GM12878 (cell line): ENCODE measurements around the gene RIPK3. TPM values are rescaled to one million over a fixed set of nuclear protein-coding genes. Genes with fewer than 3 reads are reported as not detected.

ENCODE experiments used
- ATAC-seq: fragments of 200-7000 bp; cut with Tn5 transposase; 3 replicates; pipeline ENCODE4 v1.9.1; 2020; ENCODE audit warnings: mild to moderate bottlenecking, moderate library complexity
- BruUV-seq: library from RNA; stranded (reverse); fragments of 400-500 nt; replicated peaks from 2 replicates; lab custom pipeline; 2021; lab: Mats Ljungman, UMichigan
- CTCF ChIA-PET: fragments of 300-600 bp; sonication (Branson Sonifier 250); formaldehyde crosslinking; extraction: SDS; loops from one replicate; lab custom pipeline; 2021; ENCODE audit warnings: inconsistent platforms; lab: Yijun Ruan, JAX
- POLR2A ChIA-PET: fragments of 350-600 bp; formaldehyde crosslinking; extraction: SDS; loops from one replicate; lab custom pipeline; 2021; ENCODE audit warnings: inconsistent platforms; lab: Charles Lee
- RAD21 ChIA-PET: fragments of 300-600 bp; sonication (Branson Sonifier 250); formaldehyde crosslinking; loops from one replicate; lab custom pipeline; 2023; ENCODE audit warnings: antibody characterized with exemption; ENCODE audit not compliant: unreplicated experiment; lab: Charles Lee
- SMC1A ChIA-PET: fragments of 300-600 bp; sonication (Branson Sonifier 250); formaldehyde crosslinking; loops from one replicate; lab custom pipeline; 2023; ENCODE audit not compliant: unreplicated experiment, uncharacterized antibody; lab: Charles Lee
- DNase-seq: peaks from one replicate; pipeline ENCODE4 v3.0.0-alpha.2; 2011; ENCODE audit warnings: low read depth, low spot score
- FAIRE-seq: peaks from 3 replicates; lab custom pipeline; 2011; peaks lifted over from hg19 to GRCh38; lab: Jason Lieb, UNC
- H2AFZ ChIP-seq: 2 replicates; pipeline ENCODE4 v1.6.0; 2011; ENCODE audit warnings: low read depth, low read length, control low read depth; ENCODE audit not compliant: control insufficient read depth
- H3K27ac ChIP-seq: 2 replicates; pipeline ENCODE4 v1.5.1; 2011; ENCODE audit warnings: control low read depth; ENCODE audit not compliant: control insufficient read depth, insufficient read depth
- H3K27me3 ChIP-seq, 2 experiments: replicated peaks in 1 of 2; 2 replicates each; pipeline versions ENCODE4 v1.6.0 to v1.6.1; 2011; ENCODE audit warnings: low read length in 1 of 2; ENCODE audit not compliant: control insufficient read depth in 2 of 2, insufficient read depth in 2 of 2
- H3K36me3 ChIP-seq, 2 experiments: 2 replicates each; pipeline ENCODE4 v1.5.1; 2011; ENCODE audit warnings: low read length in 1 of 2; ENCODE audit not compliant: control insufficient read depth in 2 of 2, insufficient read depth in 2 of 2
- H3K4me1 ChIP-seq: 2 replicates; pipeline ENCODE4 v1.6.1; 2011; ENCODE audit warnings: mild to moderate bottlenecking, low read length, moderate library complexity, mixed read lengths; ENCODE audit not compliant: control insufficient read depth, insufficient read depth
- H3K4me2 ChIP-seq: 2 replicates; pipeline ENCODE4 v1.6.0; 2011; ENCODE audit warnings: control low read depth; ENCODE audit not compliant: control insufficient read depth, insufficient read depth
- H3K4me3 ChIP-seq: fragments of 200-600 bp; sonication (generic); 2 replicates; pipeline ENCODE4 v1.5.1; 2016
- H3K79me2 ChIP-seq: 2 replicates; pipeline ENCODE4 v1.6.0; 2011; ENCODE audit warnings: low read length; ENCODE audit not compliant: control insufficient read depth, insufficient read depth
- H3K9ac ChIP-seq: 2 replicates; pipeline ENCODE4 v1.8.0; 2011; ENCODE audit warnings: low read length, control low read depth, mixed read lengths; ENCODE audit not compliant: control insufficient read depth, insufficient read depth
- H3K9me3 ChIP-seq: replicated peaks from 3 replicates; pipeline ENCODE4 v1.5.1; 2011; ENCODE audit warnings: mild to moderate bottlenecking, low read length; ENCODE audit not compliant: control insufficient read depth, insufficient read depth
- H4K20me1 ChIP-seq: 2 replicates; pipeline ENCODE4 v1.6.0; 2011; ENCODE audit not compliant: control insufficient read depth, insufficient read depth
- GATAD2B ChIP-seq: fragments of 450-650 bp; conservative IDR thresholded peaks from 2 replicates; pipeline ENCODE4 v1.6.1; 2017; ENCODE audit warnings: low read depth, mild to moderate bottlenecking, moderate library complexity
- PAX5 ChIP-seq: IDR thresholded peaks from 2 replicates; pipeline ENCODE4 v1.6.1; 2011; ENCODE audit warnings: low read depth, low read length, borderline replicate concordance
- WGBS: methylation state at CpG from one replicate; pipeline ENCODE4 v1.1.6; 2016; ENCODE audit warnings: low lambda C conversion rate; ENCODE audit not compliant: insufficient replicate concordance, insufficient coverage; ENCODE audit errors: missing lambda C conversion rate; 5-methylcytosine and 5-hydroxymethylcytosine counted together
- in situ Hi-C: fragments of 300-500 bp; cut with MboI; formaldehyde crosslinking; loops from 9 replicates; pipeline ENCODE4 v1.14.3; 2018; ENCODE audit warnings: mixed read lengths
- intact Hi-C: fragments of 100-400 bp; cut with micrococcal nuclease; formaldehyde crosslinking; loops from one replicate; pipeline ENCODE4 v1.14.2; 2022; ENCODE audit not compliant: unreplicated experiment
- polyA plus RNA-seq, 11 experiments: library from polyadenylated mRNA; depleted of rRNA in 4 of 11; unstranded in 6 of 11; stranded (reverse) in 5 of 11; fragments of >200 nt; fragmentation: Nextera tagmentation in 4 of 11; fragmentation: Illumina TruSeq in 1 of 11; extraction: Ambion mirVana in 4 of 11; extraction: Trizol in 1 of 11; gene quantifications; 1 replicate in 1 of 11; 2 replicates in 10 of 11; pipeline versions ENCODE4 v1.2.1 to v1.2.3, GENCODE V29; 2011 to 2016; ENCODE audit warnings: inconsistent platforms in 2 of 11, missing spikeins in 2 of 11, low read depth in 1 of 11
- total RNA-seq, 4 experiments: library from RNA; depleted of rRNA in 3 of 4; stranded (reverse); fragments of >200 nt in 3 of 4; fragmentation: Illumina TruSeq in 1 of 4; extraction: Trizol in 1 of 4; gene quantifications; 2 replicates each; pipeline versions ENCODE4 v1.2.1 to v1.2.3, GENCODE V29; 2013 to 2021
- TF ChIP-seq, protein P1 (sequence below), 3 experiments: IDR thresholded peaks in 2 of 3; conservative IDR thresholded peaks in 1 of 3; 2 replicates each; pipeline ENCODE4 v1.5.1; 2011; ENCODE audit warnings: low read depth in 3 of 3, low read length in 3 of 3, mild to moderate bottlenecking in 3 of 3, control low read depth in 2 of 3, moderate library complexity in 2 of 3, inconsistent platforms in 1 of 3, mixed read lengths in 1 of 3; ENCODE audit not compliant: control insufficient read depth in 2 of 3, insufficient read depth in 1 of 3; ENCODE audit errors: extremely low read depth in 1 of 3

Gene RIPK3
- total and polyA plus RNA-seq, 10 of the 15 experiments (the other 5 are each of a cell fraction or from before 2014, with no cell fraction given), result 2.0 to 13.6 (median 8.1) TPM

DNA sequence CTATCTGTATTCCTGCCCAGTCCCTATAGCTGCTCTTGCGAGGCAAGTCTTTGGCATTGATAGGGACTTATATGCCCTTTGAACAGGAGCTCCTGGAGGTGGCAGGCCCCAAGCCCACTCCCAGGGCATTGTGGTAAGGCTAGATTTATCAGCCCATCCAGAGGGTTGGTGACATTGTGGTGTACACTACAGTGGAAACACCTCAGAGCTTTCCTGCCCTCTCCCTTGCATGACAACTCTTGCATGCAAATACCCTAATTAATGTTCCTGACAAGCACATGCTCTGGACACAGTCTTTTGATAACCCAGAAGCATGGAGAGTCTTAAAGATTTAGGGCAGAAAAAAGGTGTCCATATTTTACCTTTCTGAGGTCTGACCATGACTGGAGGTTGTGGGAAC, 815 bp upstream of the RIPK3 start:
- Histone ChIP-seq H3K36me3 (no peaks in the 10 kb centered on the region; a peak in 1 of 4 replicates), H4K20me1 (no peaks in the 10 kb centered on the region), H3K9me3 (no peaks in the 10 kb centered on the region), H3K79me2 (no peaks in the 10 kb centered on the region), H3K27me3 (no peaks in the 10 kb centered on the region), H3K27ac (no peak overlapping the region)
- ChIA-PET SMC1A (interaction anchor here (0.6 to 7.7 kb wide), 6 partner anchors 17 to 762 kb away, joined by 3 to 73 read pairs (median 3); partner anchors contain the start of genes JPH4, KHNYN and LTB4R2), POLR2A (interaction anchor here (0.5 to 4.7 kb wide), 4 partner anchors 25 to 90 kb away, joined by 3 to 23 read pairs (median 4); partner anchors contain the start of genes CBLN3 and KHNYN)
- in situ Hi-C loops, result no loop called here
- TF ChIP-seq PAX5, result no peak
- TF ChIP-seq, all 136 proteins: peak for 0
- Histone ChIP-seq H2AFZ (no peak overlapping the region), H3K4me3 (no peak overlapping the region), H3K4me2 (no peak overlapping the region), H3K9ac (no peak overlapping the region), H3K4me1 (peaks cover 6% of the 10 kb centered on the region; the same call in 1 of the 2 replicates)
- intact Hi-C loops, result no loop called here
- 92% methylated on average over 1 of the region's 1 CpG for WGBS
- BruUV-seq, result no TSS peak
- FAIRE-seq (no peak), ATAC-seq (no peak), DNase-seq (no peak)
- ChIA-PET CTCF (interaction anchor here (0.8 to 16.6 kb wide), 10 partner anchors 8 to 99 kb away, joined by 3 to 452 read pairs (median 8); partner anchors contain the start of genes CBLN3, CIDEB, KHNYN and SDR39U1), RAD21 (interaction anchor here (1.2 to 5.7 kb wide), 3 partner anchors 25 to 95 kb away, joined by 4 to 45 read pairs (median 15); partner anchors contain the start of genes CBLN3 and KHNYN)

DNA sequence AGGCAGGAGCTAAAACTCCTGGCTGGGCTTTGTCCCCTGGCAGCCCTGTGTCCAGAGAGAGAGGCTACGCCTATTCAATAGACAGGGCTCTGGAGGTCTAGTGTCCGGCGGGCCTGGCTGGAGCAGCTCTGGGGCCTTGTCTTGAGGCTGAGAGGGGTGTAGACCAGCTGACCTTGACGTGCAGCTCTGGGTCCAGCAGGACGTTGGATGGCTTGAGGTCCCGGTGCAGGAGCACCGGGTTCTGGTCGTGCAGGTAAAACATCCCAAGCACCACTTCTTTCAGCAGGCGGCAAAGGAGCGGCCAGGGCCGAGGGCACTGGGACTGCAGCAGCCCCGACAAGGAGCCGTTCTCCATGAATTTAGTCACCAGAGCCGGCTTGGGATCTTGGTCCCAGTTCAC, 948 bp downstream of the RIPK3 start:
- no peaks in the 10 kb centered on the region for H4K20me1 ChIP-seq
- RAD21 ChIA-PET, result interaction anchor here (1.6 to 5.7 kb wide), 3 partner anchors 27 to 92 kb away, joined by 3 to 45 read pairs (median 15); partner anchors contain the start of genes CBLN3 and KHNYN
- intact Hi-C loops, result no loop called here
- no peaks in the 10 kb centered on the region; a peak in 1 of 4 replicates for H3K36me3 ChIP-seq
- H3K79me2 ChIP-seq, result no peaks in the 10 kb centered on the region
- H3K27ac ChIP-seq, result no peak overlapping the region
- no TSS peak for BruUV-seq
- no peak for DNase-seq
- WGBS, result 78% methylated on average over 14 of the region's 14 CpGs
- TF ChIP-seq GATAD2B, result 0 out of 2 replicates have a peak, but pooled peaks have one; percentile 23
- TF ChIP-seq, protein P1, sequence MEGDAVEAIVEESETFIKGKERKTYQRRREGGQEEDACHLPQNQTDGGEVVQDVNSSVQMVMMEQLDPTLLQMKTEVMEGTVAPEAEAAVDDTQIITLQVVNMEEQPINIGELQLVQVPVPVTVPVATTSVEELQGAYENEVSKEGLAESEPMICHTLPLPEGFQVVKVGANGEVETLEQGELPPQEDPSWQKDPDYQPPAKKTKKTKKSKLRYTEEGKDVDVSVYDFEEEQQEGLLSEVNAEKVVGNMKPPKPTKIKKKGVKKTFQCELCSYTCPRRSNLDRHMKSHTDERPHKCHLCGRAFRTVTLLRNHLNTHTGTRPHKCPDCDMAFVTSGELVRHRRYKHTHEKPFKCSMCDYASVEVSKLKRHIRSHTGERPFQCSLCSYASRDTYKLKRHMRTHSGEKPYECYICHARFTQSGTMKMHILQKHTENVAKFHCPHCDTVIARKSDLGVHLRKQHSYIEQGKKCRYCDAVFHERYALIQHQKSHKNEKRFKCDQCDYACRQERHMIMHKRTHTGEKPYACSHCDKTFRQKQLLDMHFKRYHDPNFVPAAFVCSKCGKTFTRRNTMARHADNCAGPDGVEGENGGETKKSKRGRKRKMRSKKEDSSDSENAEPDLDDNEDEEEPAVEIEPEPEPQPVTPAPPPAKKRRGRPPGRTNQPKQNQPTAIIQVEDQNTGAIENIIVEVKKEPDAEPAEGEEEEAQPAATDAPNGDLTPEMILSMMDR (IDR thresholded peaks at IDR 0.05 in 2 of 3, conservative IDR thresholded peaks at IDR 0.05 in 1 of 3; ENCODE audit: control insufficient read depth in 2 of 3, extremely low read depth in 1 of 3, insufficient read depth in 1 of 3, low read depth in 3 of 3, low read length in 3 of 3), result no peak
- TF ChIP-seq, all 136 proteins: peak for 1
- ChIA-PET SMC1A (interaction anchor here (1.0 to 7.7 kb wide), 4 partner anchors 9 to 95 kb away, joined by 3 to 73 read pairs (median 7); partner anchors contain the start of gene KHNYN), POLR2A (interaction anchor here (1.1 to 4.7 kb wide), 5 partner anchors 19 to 103 kb away, joined by 3 to 23 read pairs (median 5); partner anchors contain the start of genes CBLN3 and KHNYN), CTCF (interaction anchor here (1.2 to 16.6 kb wide), 6 partner anchors 10 to 101 kb away, joined by 3 to 452 read pairs (median 11); partner anchors contain the start of genes CBLN3, KHNYN, SDR39U1 and TINF2)
- H3K9ac ChIP-seq, result no peak overlapping the region
- no peak overlapping the region; the same call in 1 of the 2 replicates for H2AFZ ChIP-seq
- H3K4me3 ChIP-seq, result peak overlapping the region; percentile 93
- FAIRE-seq (no peak), ATAC-seq (no peak)
- peaks cover 0 to 9% of the 10 kb centered on the region in 2 experiments; a peak in 2 of 4 replicates for H3K27me3 ChIP-seq
- peak overlapping the region; percentile 84 for H3K4me2 ChIP-seq
- H3K9me3 ChIP-seq, result no peaks in the 10 kb centered on the region
- H3K4me1 ChIP-seq, result peaks cover 12% of the 10 kb centered on the region
- in situ Hi-C loops, result no loop called here
